Panc1 (cell line): ENCODE measurements around the gene DDX11.
"Not testable (repeated sequence)": the region's sequence is repeated elsewhere in the genome, so short reads cannot be mapped to it uniquely, and the experiment has no call there.

Source experiments
- POLR2AphosphoS5 ChIP-seq: IDR thresholded peaks from 2 replicates; pipeline ENCODE4 v1.6.1; 2012; ENCODE audit warnings: mild to moderate bottlenecking, low read depth, low read length, moderate library complexity
- SIN3A ChIP-seq: IDR thresholded peaks from 2 replicates; pipeline ENCODE4 v1.6.1; 2012; ENCODE audit warnings: low read depth, mild to moderate bottlenecking, low read length, moderate library complexity, borderline replicate concordance; ENCODE audit not compliant: insufficient read depth
- TCF7L2 ChIP-seq: IDR thresholded peaks from 2 replicates; pipeline ENCODE4 v1.6.1; 2011; ENCODE audit warnings: mild to moderate bottlenecking, low read depth, low read length, inconsistent platforms
- TF ChIP-seq, protein P1 (sequence below): fragments of 450-650 bp; IDR thresholded peaks from 2 replicates; pipeline ENCODE4 v1.5.1; 2017; ENCODE audit warnings: mild to moderate bottlenecking
- TF ChIP-seq, protein P2 (sequence below), 2 experiments: IDR thresholded peaks; 2 replicates each; pipeline ENCODE4 v1.6.1; 2011 to 2012; ENCODE audit warnings: low read depth in 2 of 2, control low read depth in 1 of 2, low read length in 1 of 2, mild to moderate bottlenecking in 1 of 2, moderate library complexity in 1 of 2; ENCODE audit not compliant: insufficient read depth in 1 of 2

DNA sequence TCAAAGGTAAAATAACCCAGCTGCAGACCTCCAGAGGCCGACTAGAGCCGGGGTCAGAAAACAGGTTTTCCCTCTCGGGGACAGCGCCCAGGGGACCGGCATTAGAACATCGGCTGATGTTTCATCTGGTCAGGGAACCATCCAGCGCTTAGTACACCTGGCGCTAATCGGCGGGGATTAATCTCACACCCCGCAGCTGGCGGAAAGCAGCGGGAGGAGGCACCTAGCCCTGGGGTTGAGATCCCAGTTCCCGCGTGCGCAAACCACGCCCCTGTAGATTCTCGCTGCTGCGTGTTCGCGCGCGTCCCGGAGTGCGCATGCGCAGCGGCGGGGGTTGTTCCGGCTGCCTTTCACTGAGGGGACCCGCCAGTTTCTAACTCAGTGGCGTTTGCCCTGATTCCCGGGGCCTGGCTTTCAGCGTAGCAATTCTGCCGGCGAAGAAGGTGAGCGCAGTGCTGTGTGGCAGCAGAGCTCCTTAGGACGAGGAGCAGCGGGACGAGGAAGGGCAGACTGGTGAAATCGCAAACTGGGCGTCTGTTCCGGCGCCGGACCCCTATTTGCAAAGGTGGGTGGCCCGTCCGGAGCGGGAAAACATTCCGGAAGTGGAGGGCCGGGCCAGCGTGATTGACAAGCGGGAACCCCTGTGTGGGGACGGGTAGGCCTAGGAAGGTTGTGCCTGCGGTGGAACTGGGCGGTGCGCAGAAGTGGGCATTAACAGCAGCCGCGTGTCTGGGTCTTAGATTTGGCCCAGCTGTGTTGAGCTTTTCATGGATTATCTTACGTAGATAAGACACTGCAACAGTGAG, at the start of gene DDX11:
- TF ChIP-seq, protein P1, sequence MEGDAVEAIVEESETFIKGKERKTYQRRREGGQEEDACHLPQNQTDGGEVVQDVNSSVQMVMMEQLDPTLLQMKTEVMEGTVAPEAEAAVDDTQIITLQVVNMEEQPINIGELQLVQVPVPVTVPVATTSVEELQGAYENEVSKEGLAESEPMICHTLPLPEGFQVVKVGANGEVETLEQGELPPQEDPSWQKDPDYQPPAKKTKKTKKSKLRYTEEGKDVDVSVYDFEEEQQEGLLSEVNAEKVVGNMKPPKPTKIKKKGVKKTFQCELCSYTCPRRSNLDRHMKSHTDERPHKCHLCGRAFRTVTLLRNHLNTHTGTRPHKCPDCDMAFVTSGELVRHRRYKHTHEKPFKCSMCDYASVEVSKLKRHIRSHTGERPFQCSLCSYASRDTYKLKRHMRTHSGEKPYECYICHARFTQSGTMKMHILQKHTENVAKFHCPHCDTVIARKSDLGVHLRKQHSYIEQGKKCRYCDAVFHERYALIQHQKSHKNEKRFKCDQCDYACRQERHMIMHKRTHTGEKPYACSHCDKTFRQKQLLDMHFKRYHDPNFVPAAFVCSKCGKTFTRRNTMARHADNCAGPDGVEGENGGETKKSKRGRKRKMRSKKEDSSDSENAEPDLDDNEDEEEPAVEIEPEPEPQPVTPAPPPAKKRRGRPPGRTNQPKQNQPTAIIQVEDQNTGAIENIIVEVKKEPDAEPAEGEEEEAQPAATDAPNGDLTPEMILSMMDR: not testable (repeated sequence)
- TF ChIP-seq, protein P2, sequence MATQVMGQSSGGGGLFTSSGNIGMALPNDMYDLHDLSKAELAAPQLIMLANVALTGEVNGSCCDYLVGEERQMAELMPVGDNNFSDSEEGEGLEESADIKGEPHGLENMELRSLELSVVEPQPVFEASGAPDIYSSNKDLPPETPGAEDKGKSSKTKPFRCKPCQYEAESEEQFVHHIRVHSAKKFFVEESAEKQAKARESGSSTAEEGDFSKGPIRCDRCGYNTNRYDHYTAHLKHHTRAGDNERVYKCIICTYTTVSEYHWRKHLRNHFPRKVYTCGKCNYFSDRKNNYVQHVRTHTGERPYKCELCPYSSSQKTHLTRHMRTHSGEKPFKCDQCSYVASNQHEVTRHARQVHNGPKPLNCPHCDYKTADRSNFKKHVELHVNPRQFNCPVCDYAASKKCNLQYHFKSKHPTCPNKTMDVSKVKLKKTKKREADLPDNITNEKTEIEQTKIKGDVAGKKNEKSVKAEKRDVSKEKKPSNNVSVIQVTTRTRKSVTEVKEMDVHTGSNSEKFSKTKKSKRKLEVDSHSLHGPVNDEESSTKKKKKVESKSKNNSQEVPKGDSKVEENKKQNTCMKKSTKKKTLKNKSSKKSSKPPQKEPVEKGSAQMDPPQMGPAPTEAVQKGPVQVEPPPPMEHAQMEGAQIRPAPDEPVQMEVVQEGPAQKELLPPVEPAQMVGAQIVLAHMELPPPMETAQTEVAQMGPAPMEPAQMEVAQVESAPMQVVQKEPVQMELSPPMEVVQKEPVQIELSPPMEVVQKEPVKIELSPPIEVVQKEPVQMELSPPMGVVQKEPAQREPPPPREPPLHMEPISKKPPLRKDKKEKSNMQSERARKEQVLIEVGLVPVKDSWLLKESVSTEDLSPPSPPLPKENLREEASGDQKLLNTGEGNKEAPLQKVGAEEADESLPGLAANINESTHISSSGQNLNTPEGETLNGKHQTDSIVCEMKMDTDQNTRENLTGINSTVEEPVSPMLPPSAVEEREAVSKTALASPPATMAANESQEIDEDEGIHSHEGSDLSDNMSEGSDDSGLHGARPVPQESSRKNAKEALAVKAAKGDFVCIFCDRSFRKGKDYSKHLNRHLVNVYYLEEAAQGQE (IDR thresholded peaks at IDR 0.05; ENCODE audit: insufficient read depth in 1 of 2, low read depth in 2 of 2, low read length in 1 of 2): peak in 1 of 2 experiments; percentile 29; a peak in 1 of 4 replicates
- TF ChIP-seq SIN3A, TCF7L2: not testable (repeated sequence)
- TF ChIP-seq POLR2AphosphoS5: peak; percentile 77
